GM19023 (cell line): Measurements from ENCODE around the gene CCDC121.
A peak's percentile ranks its signal among the peaks of the same experiment; 100 is the strongest.

ENCODE experiments used
- ATAC-seq: cut with Tn5 transposase; IDR thresholded peaks from one replicate; pipeline ENCODE4 v1.9.1; 2021; ENCODE audit warnings: mild to moderate bottlenecking, moderate library complexity; ENCODE audit not compliant: unreplicated experiment

Gene CCDC121

GRCh38 chr2:27628767-27629709 is at the start of gene CCDC121, which contains the start of gene GPN1:
TSS of gene CCDC121 (minus strand) at chr2:27629012. CDS start at chr2:27627799, 1,213 bp downstream.
TSS of gene GPN1 (plus strand) at chr2:27629050. CDS start at chr2:27629059, 9 bp downstream.
- peak; percentile 99 for ATAC-seq

- no peak for ATAC-seq
Measured at GRCh38 chr2:27672723-27673486, 44.1 kb upstream of the CCDC121 start.

- ATAC-seq, result no peak
Measured at GRCh38 chr2:27671235-27671634, 42.4 kb upstream of the CCDC121 start.

- no peak for ATAC-seq
Measured at GRCh38 chr2:27667446-27667845, 38.6 kb upstream of the CCDC121 start.

GRCh38 chr2:27664622-27665363 is 36.0 kb upstream of the CCDC121 start:
- ATAC-seq, result no peak

GRCh38 chr2:27664154-27664574 is 35.4 kb upstream of the CCDC121 start:
- no peak for ATAC-seq

- ATAC-seq, result peak; percentile 70
Measured at GRCh38 chr2:27663285-27664153, 34.7 kb upstream of the CCDC121 start, which contains the start of the genes SLC4A1AP and SUPT7L. TSS of gene SLC4A1AP (plus strand) at chr2:27663889. CDS start at chr2:27663915, 26 bp downstream. TSS of gene SUPT7L (minus strand) at chr2:27663614. CDS start at chr2:27662192, 1,422 bp downstream.

GRCh38 chr2:27661371-27661770 is 32.6 kb upstream of the CCDC121 start:
- no peak for ATAC-seq

GRCh38 chr2:27655155-27655951 is 26.5 kb upstream of the CCDC121 start:
- no peak for ATAC-seq

- ATAC-seq, result no peak
Measured at GRCh38 chr2:27653397-27653796, 24.6 kb upstream of the CCDC121 start.

GRCh38 chr2:27652790-27653189 is 24.0 kb upstream of the CCDC121 start:
- ATAC-seq, result no peak

- no peak for ATAC-seq
Measured at GRCh38 chr2:27652341-27652740, 23.5 kb upstream of the CCDC121 start.

- ATAC-seq, result no peak
Measured at GRCh38 chr2:27651056-27651455, 22.2 kb upstream of the CCDC121 start.

GRCh38 chr2:27647737-27648136 is 18.9 kb upstream of the CCDC121 start:
- ATAC-seq, result no peak

GRCh38 chr2:27647289-27647688 is 18.5 kb upstream of the CCDC121 start:
- ATAC-seq, result no peak

GRCh38 chr2:27645197-27645596 is 16.4 kb upstream of the CCDC121 start:
- ATAC-seq, result no peak

GRCh38 chr2:27640722-27641245 is 12.0 kb upstream of the CCDC121 start:
- ATAC-seq, result no peak

GRCh38 chr2:27638709-27639108 is 9.9 kb upstream of the CCDC121 start:
- ATAC-seq, result no peak
